KMS-11 (cell line): ENCODE results near the gene FREM2.

Source experiments
- H2AFZ ChIP-seq: fragments of 200-600 bp; sonication (generic); 2 replicates; pipeline ENCODE4 v1.6.1; 2016; ENCODE audit warnings: antibody characterized with exemption, mixed run types, low read depth
- H3K27ac ChIP-seq: fragments of 200-600 bp; sonication (generic); 2 replicates; pipeline ENCODE4 v1.6.1; 2016; ENCODE audit warnings: mild to moderate bottlenecking, mixed run types
- H3K27me3 ChIP-seq: fragments of 200-600 bp; sonication (generic); 2 replicates; pipeline ENCODE4 v1.6.1; 2017; ENCODE audit warnings: mild to moderate bottlenecking, low read depth, mixed run types, moderate library complexity; ENCODE audit not compliant: insufficient read depth
- H3K36me3 ChIP-seq: fragments of 200-600 bp; sonication (generic); 2 replicates; pipeline ENCODE4 v1.6.1; 2017; ENCODE audit warnings: mild to moderate bottlenecking, mixed run types; ENCODE audit not compliant: insufficient read depth
- H3K4me1 ChIP-seq: fragments of 200-600 bp; sonication (generic); 2 replicates; pipeline ENCODE4 v1.6.1; 2016; ENCODE audit warnings: mild to moderate bottlenecking, low read depth, mixed run types; ENCODE audit not compliant: poor library complexity, severe bottlenecking
- H3K4me2 ChIP-seq: fragments of 200-600 bp; sonication (generic); 2 replicates; pipeline ENCODE4 v1.7.0; 2016; ENCODE audit warnings: mild to moderate bottlenecking, mixed run types
- H3K4me3 ChIP-seq: fragments of 200-600 bp; sonication (generic); IDR thresholded peaks from 2 replicates; pipeline ENCODE4 v1.6.1; 2017; ENCODE audit warnings: low read depth, low read length, mixed read lengths; ENCODE audit not compliant: insufficient read depth
- H3K79me2 ChIP-seq: fragments of 200-600 bp; sonication (generic); 2 replicates; pipeline ENCODE4 v1.6.1; 2016; ENCODE audit warnings: low read depth, mixed run types; ENCODE audit not compliant: insufficient read depth
- H3K9ac ChIP-seq: fragments of 200-600 bp; sonication (generic); 2 replicates; pipeline ENCODE4 v1.6.1; 2016; ENCODE audit warnings: mild to moderate bottlenecking, mixed run types
- H4K20me1 ChIP-seq: fragments of 200-600 bp; sonication (generic); 2 replicates; pipeline ENCODE4 v1.6.1; 2016; ENCODE audit warnings: mild to moderate bottlenecking, mixed run types; ENCODE audit not compliant: insufficient read depth
- CTCF ChIP-seq: fragments of 200-600 bp; sonication (generic); conservative IDR thresholded peaks from 2 replicates; pipeline ENCODE4 v1.6.1; 2017; ENCODE audit warnings: low read depth, mild to moderate bottlenecking, antibody characterized with exemption, low read length, moderate library complexity, mixed read lengths

FREM2 gene

GRCh38 chr13:38850868-38851626, 164.2 kb downstream of the FREM2 start:
- Histone ChIP-seq H4K20me1 (no peaks in the 10 kb centered on the region), H3K4me1 (no peaks in the 10 kb centered on the region), H3K36me3 (no peaks in the 10 kb centered on the region), H3K4me2 (no peak overlapping the region), H3K27ac (no peak overlapping the region), H3K4me3 (no peak overlapping the region), H3K27me3 (no peaks in the 10 kb centered on the region), H3K79me2 (no peaks in the 10 kb centered on the region), H3K9ac (no peak overlapping the region), H2AFZ (no peak overlapping the region)
- TF ChIP-seq CTCF = no peak

- H3K36me3 ChIP-seq = no peaks in the 10 kb centered on the region
- TF ChIP-seq CTCF = no peak
- H3K4me1 ChIP-seq = no peaks in the 10 kb centered on the region
- H3K9ac ChIP-seq = no peak overlapping the region
- H3K79me2 ChIP-seq = no peaks in the 10 kb centered on the region
- H3K4me2 ChIP-seq = no peak overlapping the region
- H2AFZ ChIP-seq = no peak overlapping the region
- no peaks in the 10 kb centered on the region for H4K20me1 ChIP-seq
- H3K4me3 ChIP-seq = no peak overlapping the region
- H3K27ac ChIP-seq = no peak overlapping the region
- no peaks in the 10 kb centered on the region for H3K27me3 ChIP-seq
These were observed 167.3 kb downstream of the FREM2 start for GRCh38 chr13:38854226-38854625.

GRCh38 chr13:38856065-38856464, 169.2 kb downstream of the FREM2 start:
- no peaks in the 10 kb centered on the region for H3K4me1 ChIP-seq
- no peak overlapping the region for H3K4me3 ChIP-seq
- H3K9ac ChIP-seq = no peak overlapping the region
- H3K36me3 ChIP-seq = no peaks in the 10 kb centered on the region
- no peaks in the 10 kb centered on the region for H3K79me2 ChIP-seq
- no peak overlapping the region for H3K27ac ChIP-seq
- H3K4me2 ChIP-seq = no peak overlapping the region
- TF ChIP-seq CTCF = no peak
- H2AFZ ChIP-seq = no peak overlapping the region
- H4K20me1 ChIP-seq = no peaks in the 10 kb centered on the region
- no peaks in the 10 kb centered on the region for H3K27me3 ChIP-seq

GRCh38 chr13:38862443-38862842, 175.6 kb downstream of the FREM2 start:
- no peak overlapping the region for H3K27ac ChIP-seq
- no peak for TF ChIP-seq CTCF
- no peaks in the 10 kb centered on the region for H3K4me1 ChIP-seq
- no peaks in the 10 kb centered on the region for H3K27me3 ChIP-seq
- no peaks in the 10 kb centered on the region for H3K36me3 ChIP-seq
- no peak overlapping the region for H2AFZ ChIP-seq
- H4K20me1 ChIP-seq = no peaks in the 10 kb centered on the region
- H3K9ac ChIP-seq = no peak overlapping the region
- no peak overlapping the region for H3K4me3 ChIP-seq
- no peaks in the 10 kb centered on the region for H3K79me2 ChIP-seq
- H3K4me2 ChIP-seq = no peak overlapping the region
